Middle frontal gyrus (tissue), 1 donor: Measurements from ENCODE around the gene UBA1.
"Not testable (repeated sequence)": the region's sequence is repeated elsewhere in the genome, so short reads cannot be mapped to it uniquely, and the experiment has no call there.

Source experiments
- DNase-seq: peaks from one replicate; pipeline ENCODE4 v3.0.0-alpha.2; 2015; ENCODE audit warnings: low spot score; ENCODE audit errors: extremely low spot score

UBA1 gene

GRCh38 chrX:47250017-47250347, 56.4 kb downstream of the UBA1 start:
- DNase-seq, result no peak

GRCh38 chrX:47257620-47258019, 64.0 kb downstream of the UBA1 start:
- not testable (repeated sequence) for DNase-seq
